Measurements from ENCODE around the gene RAB8A. TPM values are rescaled to one million over a fixed set of nuclear protein-coding genes. Genes with fewer than 3 reads are reported as not detected.
"Not testable (repeated sequence)": the region's sequence is repeated elsewhere in the genome, so short reads cannot be mapped to it uniquely, and the experiment has no call there.

RAB8A gene
- total RNA-seq, 2 experiments from 2014 or later: 156 to 167 TPM

DNA sequence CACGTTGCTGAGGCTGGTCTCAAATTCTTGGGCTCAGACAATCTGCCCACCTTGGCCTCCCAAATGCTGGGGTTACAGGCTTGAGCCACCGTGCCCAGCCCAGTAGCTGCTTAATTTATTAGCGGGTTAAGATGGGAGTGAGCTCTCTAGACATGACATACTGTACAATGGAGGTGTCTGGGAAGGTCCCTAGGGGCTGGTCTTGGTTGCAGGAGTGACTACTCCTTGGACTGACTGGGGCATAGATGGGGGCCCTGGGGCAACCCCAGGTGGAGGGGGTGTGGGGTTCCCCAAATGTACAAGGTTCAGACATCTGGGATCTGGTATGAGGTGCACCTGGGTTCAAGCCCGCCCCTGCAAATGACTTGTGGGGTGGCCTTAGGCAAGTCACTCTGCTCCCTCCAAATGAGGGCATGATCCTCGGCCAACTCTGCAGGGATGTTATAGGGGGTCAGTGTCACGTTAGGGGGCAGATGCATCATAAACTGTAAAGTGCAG, 48.8 kb downstream of the RAB8A start:
- H3K4me1 Mint-ChIP-seq (ENCODE audit: low read depth): peaks cover 36% of the 10 kb centered on the region
- H3K27ac Mint-ChIP-seq: peak overlapping the region; percentile 68
- CTCF ChIA-PET: interaction anchor here (0.8 kb wide), 1 partner anchor 118 kb away, joined by 4 read pairs; no protein-coding TSS in a partner anchor
- H3K4me3 Mint-ChIP-seq: no peak overlapping the region
- DNase-seq (no peak), ATAC-seq (peak; percentile 13)
- peaks cover 29% of the 10 kb centered on the region for H3K36me3 Mint-ChIP-seq (ENCODE audit: low read depth)
- no peaks in the 10 kb centered on the region for H3K9me3 Mint-ChIP-seq (ENCODE audit: insufficient read depth)
- H3K27me3 Mint-ChIP-seq (ENCODE audit: low read depth): no peaks in the 10 kb centered on the region
- POLR2A ChIA-PET: interaction anchor here (1.0 to 1.8 kb wide), 3 partner anchors 14 to 17 kb away, joined by 5 to 8 read pairs (median 6); partner anchors contain the start of gene HSH2D

GRCh38 chr19:16160943-16161560, 49.4 kb downstream of the RAB8A start:
- Mint-ChIP-seq H3K4me1 (ENCODE audit: low read depth) (peaks cover 33% of the 10 kb centered on the region), H3K9me3 (ENCODE audit: insufficient read depth) (no peaks in the 10 kb centered on the region), H3K27ac (peak overlapping the region; percentile 68), H3K27me3 (ENCODE audit: low read depth) (no peaks in the 10 kb centered on the region), H3K4me3 (no peak overlapping the region), H3K36me3 (ENCODE audit: low read depth) (peaks cover 24% of the 10 kb centered on the region)
- POLR2A ChIA-PET: interaction anchor here (1.0 to 1.8 kb wide), 4 partner anchors 13 to 18 kb away, joined by 4 to 8 read pairs (median 6); partner anchors contain the start of gene HSH2D
- CTCF ChIA-PET: interaction anchor here (1.1 to 1.4 kb wide), 3 partner anchors 17 to 48 kb away, joined by 3 to 7 read pairs (median 4); partner anchors contain the start of genes FAM32A and HSH2D
- DNase-seq (no peak), ATAC-seq (peak; percentile 62)

GRCh38 chr19:16161840-16162239, 50.2 kb downstream of the RAB8A start:
- H3K27ac Mint-ChIP-seq: no peak overlapping the region
- peaks cover 17% of the 10 kb centered on the region for H3K36me3 Mint-ChIP-seq (ENCODE audit: low read depth)
- no peak for ATAC-seq

DNA sequence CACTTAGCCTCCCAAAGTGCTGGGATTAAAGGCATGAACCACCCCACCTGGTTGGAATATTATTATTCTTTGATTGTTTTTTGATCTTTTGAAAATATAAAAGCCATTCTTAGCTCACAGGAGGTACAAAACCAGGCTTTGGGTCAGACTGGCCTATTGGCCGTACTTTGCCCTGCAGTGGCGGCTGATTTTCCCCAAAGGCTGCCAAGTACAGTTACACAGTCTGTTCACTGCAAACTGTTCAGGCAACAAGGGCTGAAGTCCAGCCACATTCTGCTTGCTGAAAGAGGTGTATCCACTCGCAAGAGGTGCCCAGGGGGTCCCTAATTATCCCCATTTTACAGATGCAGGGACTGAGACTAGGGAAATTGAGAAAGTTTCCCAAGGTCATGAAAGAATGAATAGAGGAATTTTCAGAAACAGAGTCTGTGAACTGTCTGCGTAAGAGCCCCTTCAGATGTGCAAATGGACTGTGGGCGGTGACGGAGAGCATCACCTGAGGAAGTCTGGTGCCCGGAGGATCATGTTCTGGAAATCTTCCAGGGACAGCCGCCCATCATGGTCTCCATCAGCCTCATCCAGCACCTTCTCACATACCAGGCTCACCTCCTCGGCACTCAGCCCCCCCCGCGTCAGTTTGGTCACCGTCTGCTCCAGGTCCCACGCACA, 52.7 kb downstream of the RAB8A start:
- Mint-ChIP-seq H3K4me3 (no peak overlapping the region), H3K4me1 (ENCODE audit: low read depth) (peaks cover 29% of the 10 kb centered on the region), H3K27me3 (ENCODE audit: low read depth) (no peaks in the 10 kb centered on the region), H3K27ac (no peak overlapping the region), H3K36me3 (ENCODE audit: low read depth) (peaks cover 6% of the 10 kb centered on the region), H3K9me3 (ENCODE audit: insufficient read depth) (no peaks in the 10 kb centered on the region)
- DNase-seq (no peak), ATAC-seq (no peak)
- ChIA-PET CTCF (no interaction called here), POLR2A (interaction anchor here (0.5 to 1.8 kb wide), 2 partner anchors 18 to 21 kb away, joined by 3 to 4 read pairs; partner anchors contain the start of gene HSH2D)

More at GRCh38 chr19:16161840-16162239, 50.2 kb downstream of the RAB8A start:
- Mint-ChIP-seq H3K4me1 (ENCODE audit: low read depth) (peaks cover 28% of the 10 kb centered on the region), H3K9me3 (ENCODE audit: insufficient read depth) (no peaks in the 10 kb centered on the region), H3K27me3 (ENCODE audit: low read depth) (no peaks in the 10 kb centered on the region), H3K4me3 (no peak overlapping the region)
- POLR2A ChIA-PET: interaction anchor here (1.3 kb wide), 1 partner anchor 18 kb away, joined by 4 read pairs; the partner anchor contains the start of gene HSH2D
- DNase-seq: no peak
- CTCF ChIA-PET: interaction anchor here (1.1 to 1.4 kb wide), 3 partner anchors 18 to 49 kb away, joined by 3 to 7 read pairs (median 4); partner anchors contain the start of genes FAM32A and HSH2D

DNA sequence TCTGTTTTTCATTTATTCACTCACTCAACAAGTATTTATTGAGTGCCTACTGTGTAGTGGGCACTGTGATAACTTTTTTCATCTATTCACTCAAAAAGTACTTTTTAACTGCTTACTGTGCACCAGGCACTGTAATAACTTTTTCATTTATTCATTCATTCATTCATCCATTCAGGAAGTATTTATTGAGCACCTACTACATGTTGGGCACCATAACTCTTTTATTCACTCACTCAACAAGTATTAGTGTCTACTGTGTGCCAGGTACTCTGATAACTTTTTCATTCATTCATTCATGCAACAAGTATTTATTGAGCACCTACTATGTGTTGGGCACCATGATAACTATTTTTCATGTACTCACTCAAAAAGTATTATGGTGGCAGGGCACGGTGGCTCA, 54.7 kb downstream of the RAB8A start:
- peaks cover 6% of the 10 kb centered on the region for H3K36me3 Mint-ChIP-seq (ENCODE audit: low read depth)
- ChIA-PET CTCF (no interaction called here), POLR2A (no interaction called here)
- no peaks in the 10 kb centered on the region for H3K27me3 Mint-ChIP-seq (ENCODE audit: low read depth)
- no peak overlapping the region for H3K4me3 Mint-ChIP-seq
- H3K9me3 Mint-ChIP-seq (ENCODE audit: insufficient read depth): no peaks in the 10 kb centered on the region
- DNase-seq (no peak), ATAC-seq (no peak)
- H3K27ac Mint-ChIP-seq: no peak overlapping the region
- peaks cover 16% of the 10 kb centered on the region for H3K4me1 Mint-ChIP-seq (ENCODE audit: low read depth)

DNA sequence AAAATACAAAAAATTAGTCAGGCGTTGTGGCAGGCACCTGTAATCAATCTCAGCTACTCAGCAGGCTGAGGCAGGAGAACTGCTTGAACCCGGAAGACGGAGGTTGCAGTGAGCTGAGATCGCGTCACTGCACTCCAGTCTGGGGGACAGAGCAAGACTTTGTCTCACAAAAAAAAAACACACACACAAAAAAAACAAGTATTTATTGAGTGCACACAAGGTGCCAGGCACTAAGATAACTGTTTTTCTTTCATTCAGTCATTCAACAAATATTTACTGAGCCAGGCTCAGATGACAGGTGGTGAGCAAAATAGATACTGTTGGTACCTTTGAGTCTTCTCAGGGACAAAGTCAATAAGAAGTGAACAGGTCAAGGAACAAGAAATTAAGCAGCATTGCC, 55.4 kb downstream of the RAB8A start:
- Mint-ChIP-seq H3K36me3 (ENCODE audit: low read depth) (peaks cover 6% of the 10 kb centered on the region), H3K27ac (no peak overlapping the region), H3K27me3 (ENCODE audit: low read depth) (no peaks in the 10 kb centered on the region), H3K4me3 (no peak overlapping the region), H3K9me3 (ENCODE audit: insufficient read depth) (no peaks in the 10 kb centered on the region), H3K4me1 (ENCODE audit: low read depth) (peaks cover 11% of the 10 kb centered on the region)
- CTCF ChIA-PET: no interaction called here
- no peak for DNase-seq
- POLR2A ChIA-PET: no interaction called here
- ATAC-seq: no peak

GRCh38 chr19:16168465-16169081, 56.9 kb downstream of the RAB8A start:
- no peak overlapping the region for H3K4me3 Mint-ChIP-seq
- ChIA-PET CTCF (interaction anchor here (0.7 to 2.5 kb wide), 6 partner anchors 16 to 127 kb away, joined by 3 to 13 read pairs (median 4); partner anchors contain the start of genes FAM32A, HSH2D and RAB8A), POLR2A (interaction anchor here (0.8 to 2.4 kb wide), 7 partner anchors 9 to 94 kb away, joined by 3 to 9 read pairs (median 3); partner anchors contain the start of genes FAM32A and HSH2D)
- H3K27ac Mint-ChIP-seq: peak overlapping the region; percentile 72
- peaks cover 6% of the 10 kb centered on the region for H3K36me3 Mint-ChIP-seq (ENCODE audit: low read depth)
- H3K9me3 Mint-ChIP-seq (ENCODE audit: insufficient read depth): no peaks in the 10 kb centered on the region
- ATAC-seq (peak; percentile 49), DNase-seq (no peak)
- H3K4me1 Mint-ChIP-seq (ENCODE audit: low read depth): peaks cover 17% of the 10 kb centered on the region
- H3K27me3 Mint-ChIP-seq (ENCODE audit: low read depth): no peaks in the 10 kb centered on the region

DNA sequence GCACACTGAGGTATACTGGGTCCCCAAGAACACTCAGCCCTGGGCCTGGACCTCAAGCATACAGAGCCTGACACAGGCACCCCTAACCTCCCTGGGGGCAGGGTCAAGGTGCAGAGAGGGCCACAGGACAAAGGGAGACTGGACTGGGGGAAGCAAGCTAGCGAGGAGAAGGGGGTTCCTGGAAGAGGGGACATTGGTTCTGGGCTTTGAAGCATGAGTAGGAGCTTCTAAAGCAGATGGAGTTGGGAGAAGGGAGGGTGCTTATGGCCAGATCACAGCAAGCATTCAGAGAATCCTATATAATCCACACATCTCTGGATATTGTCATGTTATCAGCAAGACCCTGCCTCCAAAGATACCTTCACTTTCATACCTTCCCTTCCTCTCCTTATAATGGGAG, 58.4 kb downstream of the RAB8A start:
- Mint-ChIP-seq H3K27me3 (ENCODE audit: low read depth) (no peaks in the 10 kb centered on the region), H3K36me3 (ENCODE audit: low read depth) (peaks cover 6% of the 10 kb centered on the region), H3K9me3 (ENCODE audit: insufficient read depth) (no peaks in the 10 kb centered on the region), H3K4me3 (no peak overlapping the region), H3K4me1 (ENCODE audit: low read depth) (peaks cover 20% of the 10 kb centered on the region), H3K27ac (no peak overlapping the region)
- ATAC-seq (no peak), DNase-seq (no peak)
- CTCF ChIA-PET: interaction anchor here (2.1 to 2.8 kb wide), 3 partner anchors 15 to 129 kb away, joined by 7 to 13 read pairs (median 13); partner anchors contain the start of gene FAM32A
- POLR2A ChIA-PET: interaction anchor here (0.8 to 2.4 kb wide), 2 partner anchors 20 to 26 kb away, joined by 3 to 9 read pairs; partner anchors contain the start of gene HSH2D

DNA sequence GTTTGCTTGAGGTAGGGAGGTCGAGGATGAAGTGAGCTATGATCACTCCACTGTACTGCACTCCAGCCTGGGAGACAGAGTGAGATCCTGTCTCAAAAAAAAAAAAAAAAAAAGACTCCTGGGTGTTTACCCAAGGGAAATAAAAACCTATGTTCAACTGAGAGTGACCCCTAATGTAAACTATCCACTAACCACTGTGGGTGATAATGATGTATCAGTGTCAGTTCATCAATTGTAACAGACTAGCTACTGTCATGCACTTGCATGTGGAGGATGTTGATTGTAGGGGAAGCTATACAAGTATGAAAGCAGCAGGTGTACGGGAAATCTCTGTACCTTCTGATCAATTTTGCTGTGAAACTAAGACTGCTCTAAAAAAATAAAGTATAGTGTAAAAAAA, 64.3 kb downstream of the RAB8A start:
- CTCF ChIA-PET: interaction anchor here (1.0 to 2.8 kb wide), 2 partner anchors 10 to 135 kb away, joined by 3 to 9 read pairs; partner anchors contain the start of gene FAM32A
- Mint-ChIP-seq H3K27ac (no peak overlapping the region), H3K4me1 (ENCODE audit: low read depth) (peaks cover 9% of the 10 kb centered on the region), H3K36me3 (ENCODE audit: low read depth) (no peaks in the 10 kb centered on the region), H3K9me3 (ENCODE audit: insufficient read depth) (peaks cover 3% of the 10 kb centered on the region), H3K4me3 (no peak overlapping the region), H3K27me3 (ENCODE audit: low read depth) (peaks cover 8% of the 10 kb centered on the region)
- POLR2A ChIA-PET: no interaction called here
- no peak for ATAC-seq
- no peak for DNase-seq

- not testable (repeated sequence) for H3K36me3 Mint-ChIP-seq (ENCODE audit: low read depth); H3K4me1 Mint-ChIP-seq (ENCODE audit: low read depth); H3K4me3 Mint-ChIP-seq; H3K27ac Mint-ChIP-seq; H3K9me3 Mint-ChIP-seq (ENCODE audit: insufficient read depth); DNase-seq; ATAC-seq
- POLR2A ChIA-PET: interaction anchor here (0.6 to 1.1 kb wide), 2 partner anchors 10 to 60 kb away, joined by 3 read pairs; no protein-coding TSS in a partner anchor
- H3K27me3 Mint-ChIP-seq (ENCODE audit: low read depth): peaks cover 11% of the 10 kb centered on the region
- CTCF ChIA-PET: interaction anchor here (5.1 kb wide), 1 partner anchor 138 kb away, joined by 38 read pairs; no protein-coding TSS in a partner anchor
These were observed 67.2 kb downstream of the RAB8A start for GRCh38 chr19:16178866-16179265.

- Mint-ChIP-seq H3K4me1 (ENCODE audit: low read depth) (peaks cover 16% of the 10 kb centered on the region), H3K4me3 (no peak overlapping the region), H3K36me3 (ENCODE audit: low read depth) (peaks cover 6% of the 10 kb centered on the region), H3K9me3 (ENCODE audit: insufficient read depth) (peaks cover 3% of the 10 kb centered on the region), H3K27me3 (ENCODE audit: low read depth) (peaks cover 11% of the 10 kb centered on the region), H3K27ac (no peak overlapping the region)
- POLR2A ChIA-PET: no interaction called here
- DNase-seq (no peak), ATAC-seq (no peak)
- CTCF ChIA-PET: interaction anchor here (0.7 to 5.1 kb wide), 2 partner anchors 117 to 140 kb away, joined by 5 to 38 read pairs; no protein-coding TSS in a partner anchor
These were observed 68.9 kb downstream of the RAB8A start for GRCh38 chr19:16180611-16181010.

Measured in activated CD8-positive, alpha-beta T cell treated with anti-CD3 and anti-CD28 coated beads, Interleukin-2, amount 10 ng/mL, durations not matched to agents 7 days and 5 days (primary cell).